Gastrocnemius medialis (tissue), 4 donors: ENCODE results near the gene ANKS1B. TPM values are rescaled to one million over a fixed set of nuclear protein-coding genes. Genes with fewer than 3 reads are reported as not detected.

Experiments used
- ATAC-seq, 2 donors: fragments of 150-250 bp; one replicate each; pipeline ENCODE4 v1.9.1; 2016
- DNase-seq, 2 donors: peaks; one replicate each; pipeline ENCODE4 v3.0.0-alpha.2; 2019
- H3K27ac ChIP-seq, 4 donors: fragments of 200-600 bp; sonication (generic); 1 replicate in 1 of 4; 2 replicates in 3 of 4; pipeline ENCODE4 v1.5.1; 2016 to 2018; ENCODE audit warnings: mild to moderate bottlenecking in 2 of 4, moderate library complexity in 1 of 4
- H3K27me3 ChIP-seq, 3 donors: fragments of 200-600 bp; sonication (generic) in 2 of 3; 1 replicate in 1 of 3; 2 replicates in 2 of 3; pipeline versions ENCODE4 v1.5.1 to v1.6.0; 2016 to 2019; ENCODE audit warnings: mild to moderate bottlenecking in 1 of 3, moderate library complexity in 1 of 3
- H3K36me3 ChIP-seq, 2 donors: fragments of 200-600 bp; sonication (generic) in 1 of 2; one replicate each; pipeline ENCODE4 v1.5.1; 2017 to 2018
- H3K4me1 ChIP-seq, 2 donors: fragments of 200-600 bp; sonication (generic) in 1 of 2; one replicate each; pipeline ENCODE4 v1.5.1; 2016 to 2017; ENCODE audit warnings: mild to moderate bottlenecking in 2 of 2
- H3K4me3 ChIP-seq, 4 donors: fragments of 200-600 bp; sonication (generic) in 3 of 4; 1 replicate in 1 of 4; 2 replicates in 3 of 4; pipeline ENCODE4 v1.5.1; 2016 to 2019; ENCODE audit warnings: mild to moderate bottlenecking in 2 of 4
- H3K9me3 ChIP-seq, 3 donors: fragments of 200-600 bp; sonication (generic) in 2 of 3; 1 replicate in 1 of 3; 2 replicates in 2 of 3; pipeline ENCODE4 v1.5.1; 2016 to 2019
- CTCF ChIP-seq, 5 experiments: fragments of 450-650 bp in 3 of 5; fragments of 200-600 bp in 2 of 5; sonication (generic) in 2 of 5; IDR thresholded peaks in 4 of 5; conservative IDR thresholded peaks in 1 of 5; 1 replicate in 4 of 5; 2 replicates in 1 of 5; pipeline ENCODE4 v1.5.1; 2016 to 2019; ENCODE audit warnings: antibody characterized with exemption in 5 of 5, mild to moderate bottlenecking in 3 of 5, moderate library complexity in 3 of 5
- POLR2A ChIP-seq, 2 donors: fragments of 450-650 bp; IDR thresholded peaks; one replicate each; pipeline ENCODE4 v1.6.1; 2017; ENCODE audit warnings: antibody characterized with exemption in 2 of 2, mild to moderate bottlenecking in 2 of 2, moderate library complexity in 2 of 2
- in situ Hi-C, 4 donors: fragments of 200-750 bp; cut with MboI; loops; one replicate each; pipeline versions ENCODE4 v1.15.0 to v1.8.0; 2017; ENCODE audit warnings: low sequenced_read_pairs in 4 of 4
- intact Hi-C: fragments of 100-400 bp; cut with DNase I; formaldehyde crosslinking; loops from one replicate; pipeline ENCODE4 v1.15.1; 2023; ENCODE audit warnings: low total_unique reads
- total RNA-seq, 4 donors: library from RNA; depleted of rRNA; stranded (reverse); fragments of >200 nt; gene quantifications; one replicate each; pipeline versions ENCODE4 v1.1.0 to v1.2.3, GENCODE V29; 2016

The ANKS1B gene
- total RNA-seq, 4 donors from 2014 or later, result 3.9 to 14.5 (median 5.7) TPM

GRCh38 chr12:99122496-99122895, 862.2 kb downstream of the ANKS1B start:
- intact Hi-C loops (no loop called here), in situ Hi-C loops (no loop called here)
- no peaks in the 10 kb centered on the region for H3K4me1 ChIP-seq
- H3K27me3 ChIP-seq, result no peaks in the 10 kb centered on the region
- H3K4me3 ChIP-seq, result no peak overlapping the region
- H3K36me3 ChIP-seq, result no peaks in the 10 kb centered on the region
- no peak for TF ChIP-seq POLR2A (IDR thresholded peaks at IDR 0.05)
- no peak for TF ChIP-seq CTCF (IDR thresholded peaks at IDR 0.05 in 4 of 5, conservative IDR thresholded peaks at IDR 0.05 in 1 of 5)
- ATAC-seq (no peak), DNase-seq (no peak)
- H3K9me3 ChIP-seq, result no peaks in the 10 kb centered on the region
- H3K27ac ChIP-seq, result no peak overlapping the region

GRCh38 chr12:99121546-99121945, 863.2 kb downstream of the ANKS1B start:
- DNase-seq, result no peak
- ATAC-seq, result no peak
- no peak overlapping the region for H3K27ac ChIP-seq
- intact Hi-C loops (no loop called here), in situ Hi-C loops (no loop called here)
- no peaks in the 10 kb centered on the region for H3K9me3 ChIP-seq
- H3K27me3 ChIP-seq, result no peaks in the 10 kb centered on the region
- no peaks in the 10 kb centered on the region for H3K36me3 ChIP-seq
- no peak overlapping the region for H3K4me3 ChIP-seq
- no peaks in the 10 kb centered on the region for H3K4me1 ChIP-seq
- no peak for TF ChIP-seq POLR2A (IDR thresholded peaks at IDR 0.05)
- TF ChIP-seq CTCF (IDR thresholded peaks at IDR 0.05 in 4 of 5, conservative IDR thresholded peaks at IDR 0.05 in 1 of 5), result no peak

GRCh38 chr12:99119943-99120342, 864.8 kb downstream of the ANKS1B start:
- Histone ChIP-seq H3K36me3 (no peaks in the 10 kb centered on the region), H3K4me1 (no peaks in the 10 kb centered on the region), H3K4me3 (no peak overlapping the region), H3K9me3 (no peaks in the 10 kb centered on the region), H3K27ac (no peak overlapping the region), H3K27me3 (no peaks in the 10 kb centered on the region)
- in situ Hi-C loops (no loop called here), intact Hi-C loops (no loop called here)
- TF ChIP-seq POLR2A (IDR thresholded peaks at IDR 0.05) (no peak), CTCF (IDR thresholded peaks at IDR 0.05 in 4 of 5, conservative IDR thresholded peaks at IDR 0.05 in 1 of 5) (no peak)
- DNase-seq (no peak), ATAC-seq (no peak)

- Histone ChIP-seq H3K27ac (no peak overlapping the region), H3K27me3 (no peaks in the 10 kb centered on the region), H3K4me1 (no peaks in the 10 kb centered on the region), H3K9me3 (no peaks in the 10 kb centered on the region), H3K36me3 (no peaks in the 10 kb centered on the region), H3K4me3 (no peak overlapping the region)
- TF ChIP-seq POLR2A (IDR thresholded peaks at IDR 0.05) (no peak), CTCF (IDR thresholded peaks at IDR 0.05 in 4 of 5, conservative IDR thresholded peaks at IDR 0.05 in 1 of 5) (no peak)
- no peak for DNase-seq
- ATAC-seq, result no peak
- intact Hi-C loops, result no loop called here
- in situ Hi-C loops, result no loop called here
Observed at GRCh38 chr12:99119449-99119848, 865.3 kb downstream of the ANKS1B start.

GRCh38 chr12:99111600-99111999, 873.1 kb downstream of the ANKS1B start:
- Histone ChIP-seq H3K9me3 (no peaks in the 10 kb centered on the region), H3K27ac (no peak overlapping the region), H3K36me3 (no peaks in the 10 kb centered on the region), H3K4me3 (no peak overlapping the region), H3K4me1 (no peaks in the 10 kb centered on the region), H3K27me3 (no peaks in the 10 kb centered on the region)
- no peak for TF ChIP-seq CTCF (IDR thresholded peaks at IDR 0.05 in 4 of 5, conservative IDR thresholded peaks at IDR 0.05 in 1 of 5)
- TF ChIP-seq POLR2A (IDR thresholded peaks at IDR 0.05), result no peak
- intact Hi-C loops (no loop called here), in situ Hi-C loops (no loop called here)
- no peak for ATAC-seq
- DNase-seq, result no peak
